WTC11 (cell line): ENCODE data around the gene MVD. TPM values are rescaled to one million over a fixed set of nuclear protein-coding genes. Genes with fewer than 3 reads are reported as not detected.

Experiments used
- ATAC-seq: fragments of 200-7000 bp; cut with Tn5 transposase; 2 replicates; pipeline ENCODE4 v1.10.0; 2021; ENCODE audit warnings: mild to moderate bottlenecking, moderate library complexity
- CTCF ChIA-PET: fragments of 300-600 bp; sonication (Branson Sonifier 250); formaldehyde crosslinking; loops from one replicate; lab custom pipeline; 2021; ENCODE audit warnings: antibody characterized with exemption; lab: Charles Lee
- POLR2A ChIA-PET: fragments of 350-600 bp; sonication (Branson Sonifier 250); formaldehyde crosslinking; loops from one replicate; lab custom pipeline; 2021; ENCODE audit warnings: antibody characterized with exemption; lab: Charles Lee
- DNase-seq: peaks from one replicate; pipeline ENCODE4 v3.0.0; 2021; ENCODE audit warnings: low spot score
- H3K27ac Mint-ChIP-seq: 2 replicates; pipeline ENCODE4 v1.8.0; 2021; ENCODE audit warnings: mixed read lengths
- H3K27me3 Mint-ChIP-seq: 2 replicates; pipeline ENCODE4 v1.8.0; 2021; ENCODE audit warnings: low read depth, mild to moderate bottlenecking, moderate library complexity, mixed read lengths
- H3K36me3 Mint-ChIP-seq: 2 replicates; pipeline ENCODE4 v1.8.0; 2021; ENCODE audit warnings: mixed read lengths
- H3K4me1 Mint-ChIP-seq: 2 replicates; pipeline ENCODE4 v1.8.0; 2022; ENCODE audit warnings: mixed read lengths
- H3K4me3 Mint-ChIP-seq: 2 replicates; pipeline ENCODE4 v1.8.0; 2021; ENCODE audit warnings: mild to moderate bottlenecking, moderate library complexity, mixed read lengths
- H3K9me3 Mint-ChIP-seq: 2 replicates; pipeline ENCODE4 v1.8.0; 2021; ENCODE audit warnings: mixed read lengths
- ATF6 ChIP-seq: sonication (generic); formaldehyde crosslinking; IDR thresholded peaks from 2 replicates; pipeline ENCODE4 v1.8.1; 2023; ENCODE audit warnings: mild to moderate bottlenecking, missing genetic modification reagents
- CBFB ChIP-seq: sonication (generic); formaldehyde crosslinking; IDR thresholded peaks from 2 replicates; pipeline ENCODE4 v1.8.1; 2022; ENCODE audit warnings: mild to moderate bottlenecking, low read depth, missing genetic modification reagents
- CTCF ChIP-seq: fragments of 200-600 bp; IDR thresholded peaks from 2 replicates; pipeline ENCODE4 v1.8.0; 2022; ENCODE audit warnings: antibody characterized with exemption
- E2F4 ChIP-seq: sonication (generic); formaldehyde crosslinking; IDR thresholded peaks from 2 replicates; pipeline ENCODE4 v1.8.1; 2022; ENCODE audit warnings: low read depth, mild to moderate bottlenecking, moderate library complexity, missing genetic modification reagents, borderline replicate concordance
- ELF4 ChIP-seq: sonication (generic); formaldehyde crosslinking; IDR thresholded peaks from 2 replicates; pipeline ENCODE4 v1.8.1; 2022; ENCODE audit warnings: low read depth, mild to moderate bottlenecking, moderate library complexity, missing genetic modification reagents
- FOXJ3 ChIP-seq: sonication (generic); formaldehyde crosslinking; IDR thresholded peaks from 2 replicates; pipeline ENCODE4 v1.9.0; 2021; ENCODE audit warnings: missing genetic modification reagents, mild to moderate bottlenecking, borderline replicate concordance
- FOXP1 ChIP-seq: sonication (generic); formaldehyde crosslinking; IDR thresholded peaks from 2 replicates; pipeline ENCODE4 v1.8.0; 2022; ENCODE audit warnings: missing genetic modification reagents, mild to moderate bottlenecking, moderate library complexity, borderline replicate concordance
- FOXP4 ChIP-seq: sonication (generic); formaldehyde crosslinking; IDR thresholded peaks from 2 replicates; pipeline ENCODE4 v1.8.0; 2022; ENCODE audit warnings: mild to moderate bottlenecking, missing genetic modification reagents
- GABPB1 ChIP-seq: sonication (generic); formaldehyde crosslinking; IDR thresholded peaks from 2 replicates; pipeline ENCODE4 v1.8.1; 2023; ENCODE audit warnings: mild to moderate bottlenecking, missing genetic modification reagents
- GRHL2 ChIP-seq: fragments of 250-450 bp; sonication (Bioruptor Pico); IDR thresholded peaks from 2 replicates; pipeline ENCODE4 v1.8.0; 2022; ENCODE audit warnings: mild to moderate bottlenecking, moderate library complexity; ENCODE audit not compliant: insufficient replicate concordance, severe bottlenecking
- GTF2I ChIP-seq: fragments of 250-450 bp; sonication (Bioruptor Pico); conservative IDR thresholded peaks from 2 replicates; pipeline ENCODE4 v1.4.0; 2021; ENCODE audit warnings: mild to moderate bottlenecking
- KAT7 ChIP-seq: sonication (generic); formaldehyde crosslinking; IDR thresholded peaks from 2 replicates; pipeline ENCODE4 v1.8.1; 2023; ENCODE audit warnings: missing genetic modification reagents, mild to moderate bottlenecking, borderline replicate concordance
- MAX ChIP-seq: sonication (generic); formaldehyde crosslinking; IDR thresholded peaks from 2 replicates; pipeline ENCODE4 v1.8.0; 2022; ENCODE audit warnings: mild to moderate bottlenecking, missing genetic modification reagents
- NFYB ChIP-seq: sonication (generic); formaldehyde crosslinking; conservative IDR thresholded peaks from 2 replicates; pipeline ENCODE4 v1.8.0; 2022; ENCODE audit warnings: low read depth, missing genetic modification reagents
- NR1H2 ChIP-seq: sonication (generic); formaldehyde crosslinking; IDR thresholded peaks from 2 replicates; pipeline ENCODE4 v1.9.0; 2021; ENCODE audit warnings: mild to moderate bottlenecking, moderate library complexity, missing genetic modification reagents
- NR3C1 ChIP-seq: sonication (generic); formaldehyde crosslinking; conservative IDR thresholded peaks from 2 replicates; pipeline ENCODE4 v1.8.1; 2023; ENCODE audit warnings: low read depth, mild to moderate bottlenecking, missing genetic modification reagents
- OVOL2 ChIP-seq: fragments of 250-450 bp; sonication (Bioruptor Pico); IDR thresholded peaks from 2 replicates; pipeline ENCODE4 v1.9.0; 2021; ENCODE audit warnings: mild to moderate bottlenecking, borderline replicate concordance
- PRDM15 ChIP-seq: sonication (generic); formaldehyde crosslinking; IDR thresholded peaks from 2 replicates; pipeline ENCODE4 v1.8.0; 2022; ENCODE audit warnings: missing genetic modification reagents
- SMAD3 ChIP-seq: sonication (generic); formaldehyde crosslinking; IDR thresholded peaks from 2 replicates; pipeline ENCODE4 v1.8.0; 2022; ENCODE audit warnings: missing genetic modification reagents, mild to moderate bottlenecking, borderline replicate concordance
- SMAD4 ChIP-seq: sonication (generic); formaldehyde crosslinking; IDR thresholded peaks from 2 replicates; pipeline ENCODE4 v1.8.0; 2022; ENCODE audit warnings: mild to moderate bottlenecking, missing genetic modification reagents
- SOX15 ChIP-seq: fragments of 250-450 bp; sonication (Bioruptor Pico); IDR thresholded peaks from 2 replicates; pipeline ENCODE4 v1.9.0; 2021; ENCODE audit warnings: mild to moderate bottlenecking
- TP53 ChIP-seq: sonication (generic); formaldehyde crosslinking; IDR thresholded peaks from 2 replicates; pipeline ENCODE4 v1.8.1; 2023; ENCODE audit warnings: mild to moderate bottlenecking, missing genetic modification reagents
- ZNF219 ChIP-seq: sonication (generic); formaldehyde crosslinking; IDR thresholded peaks from 2 replicates; pipeline ENCODE4 v1.8.0; 2023; ENCODE audit warnings: missing genetic modification reagents, mild to moderate bottlenecking, borderline replicate concordance
- ZNF263 ChIP-seq: sonication (generic); formaldehyde crosslinking; IDR thresholded peaks from 2 replicates; pipeline ENCODE4 v1.8.1; 2022; ENCODE audit warnings: low read depth, mild to moderate bottlenecking, moderate library complexity, missing genetic modification reagents
- ZNF512 ChIP-seq: sonication (generic); formaldehyde crosslinking; IDR thresholded peaks from 2 replicates; pipeline ENCODE4 v1.8.1; 2022; ENCODE audit warnings: missing genetic modification reagents, borderline replicate concordance
- total RNA-seq: library from RNA; stranded (reverse); gene quantifications from 3 replicates; pipeline ENCODE4 v1.2.3, GENCODE V29; 2021

MVD gene
- total RNA-seq, 1 experiment from 2014 or later: 113 TPM

GRCh38 chr16:88678224-88678979 lies 15.5 kb upstream of the MVD start (continued):
- TF ChIP-seq ATF6 (no peak), OVOL2 (no peak), NFYB (no peak), FOXJ3 (no peak), MAX (no peak), CTCF (no peak)

GRCh38 chr16:88677721-88678120 lies 14.8 kb upstream of the MVD start:
- no peak overlapping the region for H3K4me3 Mint-ChIP-seq
- H3K27me3 Mint-ChIP-seq: no peaks in the 10 kb centered on the region
- ChIA-PET CTCF (no interaction called here), POLR2A (no interaction called here)
- no peaks in the 10 kb centered on the region for H3K9me3 Mint-ChIP-seq
- H3K27ac Mint-ChIP-seq: no peak overlapping the region
- H3K36me3 Mint-ChIP-seq: peaks cover 2% of the 10 kb centered on the region; the same call in 1 of the 2 replicates
- no peaks in the 10 kb centered on the region; the same call in 1 of the 2 replicates for H3K4me1 Mint-ChIP-seq
- ATAC-seq (no peak), DNase-seq (no peak)
- TF ChIP-seq GTF2I (CRISPR knock-in tag) (no peak), TP53 (CRISPR knock-in tag) (no peak), KAT7 (CRISPR knock-in tag) (no peak), SMAD3 (CRISPR knock-in tag) (no peak), ELF4 (CRISPR knock-in tag) (no peak), E2F4 (no peak), ZNF263 (CRISPR knock-in tag) (no peak), ZNF219 (CRISPR knock-in tag) (no peak), ZNF512 (CRISPR knock-in tag) (no peak), FOXP1 (CRISPR knock-in tag) (no peak), GABPB1 (no peak), PRDM15 (CRISPR knock-in tag) (no peak), GRHL2 (no peak), SOX15 (CRISPR knock-in tag) (no peak), CBFB (no peak), FOXP4 (CRISPR knock-in tag) (no peak), NR3C1 (no peak), NR1H2 (CRISPR knock-in tag) (no peak), SMAD4 (CRISPR knock-in tag) (no peak)
